K562 (cell line): ENCODE data around the gene CKAP5. TPM values are rescaled to one million over a fixed set of nuclear protein-coding genes. Genes with fewer than 3 reads are reported as not detected.

Experiments used
- ATAC-seq: fragments of 200-7000 bp; cut with Tn5 transposase; 3 replicates; pipeline ENCODE4 v1.9.1; 2020; ENCODE audit warnings: moderate library complexity
- BruUV-seq: library from RNA; stranded (reverse); fragments of 400-500 nt; replicated peaks from 2 replicates; lab custom pipeline; 2021; lab: Mats Ljungman, UMichigan
- CTCF ChIA-PET: fragments of 300-600 bp; formaldehyde crosslinking; extraction: SDS; loops from one replicate; lab custom pipeline; 2021; ENCODE audit warnings: low intra/inter-chr PET ratio; lab: Yijun Ruan, JAX
- POLR2A ChIA-PET: fragments of 300-600, 350-650 bp; sonication (Branson Sonifier 250); formaldehyde crosslinking; extraction: SDS; loops from one replicate; lab custom pipeline; 2021; ENCODE audit warnings: antibody characterized with exemption, inconsistent platforms; lab: Yijun Ruan, JAX
- DNase-seq, 4 experiments: peaks; one replicate each; pipeline versions ENCODE4 v3.0.0 to v3.0.0-alpha.2; 2011 to 2018; ENCODE audit warnings: low spot score in 3 of 4, mixed read lengths in 3 of 4; ENCODE audit errors: extremely low read depth in 1 of 4
- FAIRE-seq: peaks from 2 replicates; lab custom pipeline; 2011; peaks lifted over from hg19 to GRCh38; lab: Jason Lieb, UNC
- H2AFZ ChIP-seq: 2 replicates; pipeline ENCODE4 v1.6.0; 2011; ENCODE audit warnings: low read depth, low read length, control low read depth, inconsistent platforms
- H3K27ac ChIP-seq: fragments of 200-600 bp; 3 replicates; pipeline ENCODE4 v1.8.0; 2011; ENCODE audit warnings: low read depth, mild to moderate bottlenecking, control low read depth, inconsistent platforms, low read length, moderate library complexity, mixed read lengths; ENCODE audit errors: extremely low read depth
- H3K27me3 ChIP-seq, 2 experiments: fragments of 300-600 bp in 1 of 2; 2 replicates in 1 of 2; 3 replicates in 1 of 2; pipeline versions ENCODE4 v1.6.0 to v1.8.0; 2011; ENCODE audit warnings: inconsistent platforms in 2 of 2, low read length in 2 of 2, mild to moderate bottlenecking in 1 of 2, mixed read lengths in 1 of 2, moderate library complexity in 1 of 2; ENCODE audit not compliant: control insufficient read depth in 2 of 2, insufficient read depth in 2 of 2
- H3K36me3 ChIP-seq: fragments of 300-600 bp; 3 replicates; pipeline ENCODE4 v1.8.0; 2011; ENCODE audit warnings: mild to moderate bottlenecking, low read length, inconsistent platforms; ENCODE audit not compliant: control insufficient read depth, insufficient read depth
- H3K4me1 ChIP-seq, 2 experiments: fragments of 200-600 bp in 1 of 2; replicated peaks in 1 of 2; 2 replicates in 1 of 2; 3 replicates in 1 of 2; pipeline versions ENCODE4 v1.5.1 to v1.8.0; 2011; ENCODE audit warnings: inconsistent platforms in 2 of 2, low read length in 2 of 2, mild to moderate bottlenecking in 1 of 2, mixed read lengths in 1 of 2, moderate library complexity in 1 of 2; ENCODE audit not compliant: control insufficient read depth in 2 of 2, insufficient read depth in 2 of 2
- H3K4me2 ChIP-seq: 2 replicates; pipeline ENCODE4 v1.6.1; 2011; ENCODE audit warnings: low read length, control low read depth, inconsistent platforms, mixed read lengths; ENCODE audit not compliant: insufficient read depth
- H3K4me3 ChIP-seq: fragments of 200-600 bp; sonication (generic), shearing (Covaris generic); 2 replicates; pipeline ENCODE4 v1.5.1; 2016; ENCODE audit warnings: control low read depth, inconsistent platforms
- H3K79me2 ChIP-seq: fragments of 200-600 bp; 3 replicates; pipeline ENCODE4 v1.8.0; 2011; ENCODE audit warnings: low read length, inconsistent platforms; ENCODE audit not compliant: control insufficient read depth, insufficient read depth
- H3K9ac ChIP-seq, 2 experiments: 2 replicates each; pipeline versions ENCODE4 v1.6.0 to v1.6.1; 2011; ENCODE audit warnings: low read depth in 2 of 2, low read length in 2 of 2, control low read depth in 1 of 2, inconsistent platforms in 1 of 2, mild to moderate bottlenecking in 1 of 2, mixed read lengths in 1 of 2; ENCODE audit not compliant: insufficient read depth in 1 of 2
- H3K9me1 ChIP-seq: one replicate; pipeline ENCODE4 v1.6.0; 2011; ENCODE audit warnings: inconsistent platforms, mild to moderate bottlenecking, low read length, moderate library complexity; ENCODE audit not compliant: control insufficient read depth, insufficient read depth
- H3K9me3 ChIP-seq: replicated peaks from 2 replicates; pipeline ENCODE4 v1.5.1; 2011; ENCODE audit warnings: low read depth, low read length, inconsistent platforms; ENCODE audit not compliant: control insufficient read depth, insufficient read depth
- H4K20me1 ChIP-seq: replicated peaks from 2 replicates; pipeline ENCODE4 v1.6.1; 2011; ENCODE audit warnings: low read length, inconsistent platforms, mixed read lengths; ENCODE audit not compliant: control insufficient read depth, insufficient read depth
- CEBPB ChIP-seq: fragments of 450-650 bp; IDR thresholded peaks from 2 replicates; pipeline ENCODE4 v1.6.1; 2016; ENCODE audit warnings: missing genetic modification characterization, missing compliant biosample characterization
- FOXK2 ChIP-seq, 2 experiments: fragments of 450-650 bp; IDR thresholded peaks in 1 of 2; conservative IDR thresholded peaks in 1 of 2; 2 replicates each; pipeline ENCODE4 v1.6.1; 2016; ENCODE audit warnings: low read depth in 2 of 2, mild to moderate bottlenecking in 1 of 2
- WGBS: fragments of 100-300 bp; shearing (Covaris generic); methylation state at CpG from one replicate; pipeline ENCODE4 v1.1.6; 2016; ENCODE audit warnings: low coverage, mixed read lengths; ENCODE audit not compliant: insufficient coverage; ENCODE audit errors: missing lambda C conversion rate; 5-methylcytosine and 5-hydroxymethylcytosine counted together
- in situ Hi-C: fragments of 300-500 bp; cut with MboI; formaldehyde crosslinking; loops from 4 replicates; pipeline ENCODE4 v1.15.0; 2018; ENCODE audit warnings: inconsistent platforms, mixed read lengths
- intact Hi-C: fragments of 100-400 bp; cut with micrococcal nuclease; formaldehyde crosslinking; loops from 2 replicates; pipeline ENCODE4 v1.14.2; 2022
- polyA plus RNA-seq, 8 experiments: library from polyadenylated mRNA; depleted of rRNA in 4 of 8; stranded (reverse) in 5 of 8; unstranded in 3 of 8; fragments of >200 nt; fragmentation: Nextera tagmentation in 2 of 8; fragmentation: Illumina TruSeq in 1 of 8; extraction: Ambion mirVana in 2 of 8; extraction: Trizol in 1 of 8; gene quantifications; 2 replicates each; pipeline versions ENCODE4 v1.2.1 to v1.2.3, GENCODE V29; 2011 to 2014; ENCODE audit warnings: inconsistent platforms in 1 of 8, missing spikeins in 1 of 8
- total RNA-seq, 7 experiments: library from RNA; depleted of rRNA in 6 of 7; stranded (reverse); fragments of >200 nt in 6 of 7; fragmentation: Illumina TruSeq in 2 of 7; extraction: Trizol in 2 of 7; gene quantifications; 2 replicates each; pipeline versions ENCODE4 v1.2.1 to v1.2.3, GENCODE V29; 2011 to 2021; ENCODE audit warnings: low replicate concordance in 1 of 7
- TF ChIP-seq, protein P1 (sequence below): fragments of 450-650 bp; IDR thresholded peaks from 2 replicates; pipeline ENCODE4 v1.6.1; 2017; ENCODE audit warnings: antibody characterized with exemption
- TF ChIP-seq, protein P2 (sequence below): fragments of 450-650 bp; formaldehyde crosslinking; IDR thresholded peaks from 2 replicates; pipeline ENCODE4 v1.4.0; 2020; ENCODE audit warnings: mild to moderate bottlenecking

The CKAP5 gene
- total and polyA plus RNA-seq, 9 of the 15 experiments (the other 6 are each of a cell fraction or from before 2014, with no cell fraction given), result 60.1 to 239 (median 139) TPM

DNA sequence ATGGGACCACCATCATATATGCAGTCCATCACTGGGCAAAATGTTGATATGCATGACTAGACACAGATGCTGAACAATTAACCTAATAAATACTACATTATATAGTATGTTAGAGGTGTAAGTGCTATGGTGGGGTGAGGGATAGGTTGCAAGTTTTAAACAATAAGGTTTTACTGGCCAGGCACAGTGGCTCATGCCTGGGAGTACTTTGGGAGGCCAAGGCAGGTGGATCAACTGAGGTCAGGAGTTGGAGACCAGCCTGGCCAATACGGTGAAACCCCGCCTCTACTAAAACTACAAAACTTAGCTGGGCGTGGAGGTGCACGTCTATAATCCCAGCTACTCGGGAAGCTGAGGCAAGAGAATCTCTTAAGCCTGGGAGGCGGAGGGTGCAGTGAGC lies 98.9 kb downstream of the CKAP5 start:
- intact Hi-C loops (no loop called here), in situ Hi-C loops (loop anchor here (10.0 kb wide), 1 partner anchor 388 kb away; no protein-coding TSS in a partner anchor)
- Histone ChIP-seq H3K4me2 (no peak overlapping the region), H3K79me2 (no peaks in the 10 kb centered on the region), H3K9me3 (no peaks in the 10 kb centered on the region), H3K4me3 (no peak overlapping the region), H3K36me3 (peaks cover 94% of the 10 kb centered on the region), H3K27me3 (no peaks in the 10 kb centered on the region), H3K4me1 (no peaks in the 10 kb centered on the region), H4K20me1 (no peaks in the 10 kb centered on the region), H3K27ac (no peak overlapping the region), H3K9me1 (no peaks in the 10 kb centered on the region), H3K9ac (no peak overlapping the region), H2AFZ (no peak overlapping the region)
- no peak for TF ChIP-seq FOXK2 (conservative IDR thresholded peaks at IDR 0.05 in 1 of 2, IDR thresholded peaks at IDR 0.05 in 1 of 2; ENCODE audit: low read depth in 2 of 2)
- no peak for TF ChIP-seq CEBPB (tag)
- TF ChIP-seq, protein P1, sequence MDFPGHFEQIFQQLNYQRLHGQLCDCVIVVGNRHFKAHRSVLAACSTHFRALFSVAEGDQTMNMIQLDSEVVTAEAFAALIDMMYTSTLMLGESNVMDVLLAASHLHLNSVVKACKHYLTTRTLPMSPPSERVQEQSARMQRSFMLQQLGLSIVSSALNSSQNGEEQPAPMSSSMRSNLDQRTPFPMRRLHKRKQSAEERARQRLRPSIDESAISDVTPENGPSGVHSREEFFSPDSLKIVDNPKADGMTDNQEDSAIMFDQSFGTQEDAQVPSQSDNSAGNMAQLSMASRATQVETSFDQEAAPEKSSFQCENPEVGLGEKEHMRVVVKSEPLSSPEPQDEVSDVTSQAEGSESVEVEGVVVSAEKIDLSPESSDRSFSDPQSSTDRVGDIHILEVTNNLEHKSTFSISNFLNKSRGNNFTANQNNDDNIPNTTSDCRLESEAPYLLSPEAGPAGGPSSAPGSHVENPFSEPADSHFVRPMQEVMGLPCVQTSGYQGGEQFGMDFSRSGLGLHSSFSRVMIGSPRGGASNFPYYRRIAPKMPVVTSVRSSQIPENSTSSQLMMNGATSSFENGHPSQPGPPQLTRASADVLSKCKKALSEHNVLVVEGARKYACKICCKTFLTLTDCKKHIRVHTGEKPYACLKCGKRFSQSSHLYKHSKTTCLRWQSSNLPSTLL, result no peak
- TF ChIP-seq, protein P2, sequence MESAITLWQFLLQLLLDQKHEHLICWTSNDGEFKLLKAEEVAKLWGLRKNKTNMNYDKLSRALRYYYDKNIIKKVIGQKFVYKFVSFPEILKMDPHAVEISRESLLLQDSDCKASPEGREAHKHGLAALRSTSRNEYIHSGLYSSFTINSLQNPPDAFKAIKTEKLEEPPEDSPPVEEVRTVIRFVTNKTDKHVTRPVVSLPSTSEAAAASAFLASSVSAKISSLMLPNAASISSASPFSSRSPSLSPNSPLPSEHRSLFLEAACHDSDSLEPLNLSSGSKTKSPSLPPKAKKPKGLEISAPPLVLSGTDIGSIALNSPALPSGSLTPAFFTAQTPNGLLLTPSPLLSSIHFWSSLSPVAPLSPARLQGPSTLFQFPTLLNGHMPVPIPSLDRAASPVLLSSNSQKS (CRISPR knock-in tag), result no peak
- WGBS, result 97% methylated on average over 5 of the region's 6 CpGs
- DNase-seq (no peak), ATAC-seq (no peak), FAIRE-seq (no peak)
- CTCF ChIA-PET, result no interaction called here
- POLR2A ChIA-PET, result no interaction called here
- no TSS peak for BruUV-seq
